K562 (cell line): Measurements from ENCODE around the gene PAIP2. TPM values are rescaled to one million over a fixed set of nuclear protein-coding genes. Genes with fewer than 3 reads are reported as not detected.

Source experiments
- ATAC-seq: fragments of 200-7000 bp; cut with Tn5 transposase; 3 replicates; pipeline ENCODE4 v1.9.1; 2020; ENCODE audit warnings: moderate library complexity
- BruUV-seq: library from RNA; stranded (reverse); fragments of 400-500 nt; replicated peaks from 2 replicates; lab custom pipeline; 2021; lab: Mats Ljungman, UMichigan
- CTCF ChIA-PET: fragments of 300-600 bp; formaldehyde crosslinking; extraction: SDS; loops from one replicate; lab custom pipeline; 2021; ENCODE audit warnings: low intra/inter-chr PET ratio; lab: Yijun Ruan, JAX
- POLR2A ChIA-PET: fragments of 300-600, 350-650 bp; sonication (Branson Sonifier 250); formaldehyde crosslinking; extraction: SDS; loops from one replicate; lab custom pipeline; 2021; ENCODE audit warnings: antibody characterized with exemption, inconsistent platforms; lab: Yijun Ruan, JAX
- DNase-seq, 4 experiments: peaks; one replicate each; pipeline versions ENCODE4 v3.0.0 to v3.0.0-alpha.2; 2011 to 2018; ENCODE audit warnings: low spot score in 3 of 4, mixed read lengths in 3 of 4; ENCODE audit errors: extremely low read depth in 1 of 4
- FAIRE-seq: peaks from 2 replicates; lab custom pipeline; 2011; peaks lifted over from hg19 to GRCh38; lab: Jason Lieb, UNC
- H2AFZ ChIP-seq: 2 replicates; pipeline ENCODE4 v1.6.0; 2011; ENCODE audit warnings: low read depth, low read length, control low read depth, inconsistent platforms
- H3K27ac ChIP-seq: fragments of 200-600 bp; 3 replicates; pipeline ENCODE4 v1.8.0; 2011; ENCODE audit warnings: low read depth, mild to moderate bottlenecking, control low read depth, inconsistent platforms, low read length, moderate library complexity, mixed read lengths; ENCODE audit errors: extremely low read depth
- H3K27me3 ChIP-seq, 2 experiments: fragments of 300-600 bp in 1 of 2; 2 replicates in 1 of 2; 3 replicates in 1 of 2; pipeline versions ENCODE4 v1.6.0 to v1.8.0; 2011; ENCODE audit warnings: inconsistent platforms in 2 of 2, low read length in 2 of 2, mild to moderate bottlenecking in 1 of 2, mixed read lengths in 1 of 2, moderate library complexity in 1 of 2; ENCODE audit not compliant: control insufficient read depth in 2 of 2, insufficient read depth in 2 of 2
- H3K36me3 ChIP-seq: fragments of 300-600 bp; 3 replicates; pipeline ENCODE4 v1.8.0; 2011; ENCODE audit warnings: mild to moderate bottlenecking, low read length, inconsistent platforms; ENCODE audit not compliant: control insufficient read depth, insufficient read depth
- H3K4me1 ChIP-seq, 2 experiments: fragments of 200-600 bp in 1 of 2; replicated peaks in 1 of 2; 2 replicates in 1 of 2; 3 replicates in 1 of 2; pipeline versions ENCODE4 v1.5.1 to v1.8.0; 2011; ENCODE audit warnings: inconsistent platforms in 2 of 2, low read length in 2 of 2, mild to moderate bottlenecking in 1 of 2, mixed read lengths in 1 of 2, moderate library complexity in 1 of 2; ENCODE audit not compliant: control insufficient read depth in 2 of 2, insufficient read depth in 2 of 2
- H3K4me2 ChIP-seq: 2 replicates; pipeline ENCODE4 v1.6.1; 2011; ENCODE audit warnings: low read length, control low read depth, inconsistent platforms, mixed read lengths; ENCODE audit not compliant: insufficient read depth
- H3K4me3 ChIP-seq: fragments of 200-600 bp; sonication (generic), shearing (Covaris generic); 2 replicates; pipeline ENCODE4 v1.5.1; 2016; ENCODE audit warnings: control low read depth, inconsistent platforms
- H3K79me2 ChIP-seq: fragments of 200-600 bp; 3 replicates; pipeline ENCODE4 v1.8.0; 2011; ENCODE audit warnings: low read length, inconsistent platforms; ENCODE audit not compliant: control insufficient read depth, insufficient read depth
- H3K9ac ChIP-seq, 2 experiments: 2 replicates each; pipeline versions ENCODE4 v1.6.0 to v1.6.1; 2011; ENCODE audit warnings: low read depth in 2 of 2, low read length in 2 of 2, control low read depth in 1 of 2, inconsistent platforms in 1 of 2, mild to moderate bottlenecking in 1 of 2, mixed read lengths in 1 of 2; ENCODE audit not compliant: insufficient read depth in 1 of 2
- H3K9me1 ChIP-seq: one replicate; pipeline ENCODE4 v1.6.0; 2011; ENCODE audit warnings: inconsistent platforms, mild to moderate bottlenecking, low read length, moderate library complexity; ENCODE audit not compliant: control insufficient read depth, insufficient read depth
- H3K9me3 ChIP-seq: replicated peaks from 2 replicates; pipeline ENCODE4 v1.5.1; 2011; ENCODE audit warnings: low read depth, low read length, inconsistent platforms; ENCODE audit not compliant: control insufficient read depth, insufficient read depth
- H4K20me1 ChIP-seq: replicated peaks from 2 replicates; pipeline ENCODE4 v1.6.1; 2011; ENCODE audit warnings: low read length, inconsistent platforms, mixed read lengths; ENCODE audit not compliant: control insufficient read depth, insufficient read depth
- ARHGAP35 ChIP-seq: fragments of 450-650 bp; IDR thresholded peaks from 2 replicates; pipeline ENCODE4 v1.6.1; 2018; ENCODE audit not compliant: partially characterized antibody
- CAMTA2 ChIP-seq: fragments of 250-450 bp; sonication (Bioruptor Pico); conservative IDR thresholded peaks from 2 replicates; pipeline ENCODE4 v1.5.1; 2022
- FOXK1 ChIP-seq: sonication (generic); formaldehyde crosslinking; IDR thresholded peaks from 2 replicates; pipeline ENCODE4 v1.8.0; 2022; ENCODE audit warnings: missing genetic modification reagents, mild to moderate bottlenecking, borderline replicate concordance
- NRF1 ChIP-seq, 2 experiments: fragments of 450-650 bp; IDR thresholded peaks in 1 of 2; conservative IDR thresholded peaks in 1 of 2; 2 replicates each; pipeline ENCODE4 v1.6.1; 2014; ENCODE audit warnings: mild to moderate bottlenecking in 2 of 2
- PCBP2 ChIP-seq: fragments of 200-400 bp; formaldehyde crosslinking; IDR thresholded peaks from 2 replicates; pipeline ENCODE4 v1.6.1; 2018; ENCODE audit warnings: low read length, low read depth, mild to moderate bottlenecking, moderate library complexity; ENCODE audit not compliant: poor library complexity, severe bottlenecking
- PML ChIP-seq: IDR thresholded peaks from 2 replicates; pipeline ENCODE4 v1.6.1; 2012; ENCODE audit warnings: low read length, inconsistent platforms
- TEAD1 ChIP-seq, 2 experiments: fragments of 450-650 bp in 1 of 2; sonication (generic) in 1 of 2; formaldehyde crosslinking; IDR thresholded peaks; 2 replicates each; pipeline versions ENCODE4 v1.4.0 to v1.8.0; 2020 to 2022; ENCODE audit warnings: mild to moderate bottlenecking in 2 of 2, missing genetic modification reagents in 1 of 2
- U2AF2 ChIP-seq: fragments of 200-400 bp; formaldehyde crosslinking; optimal IDR thresholded peaks from 2 replicates; pipeline ENCODE3; 2017; ENCODE audit warnings: low read depth, mild to moderate bottlenecking, low read length
- XRCC4 ChIP-seq: IDR thresholded peaks from one replicate; pipeline ENCODE4 v1.6.1; 2011; ENCODE audit not compliant: insufficient read depth, insufficient read length; ENCODE audit errors: extremely low read depth
- WGBS: fragments of 100-300 bp; shearing (Covaris generic); methylation state at CpG from one replicate; pipeline ENCODE4 v1.1.6; 2016; ENCODE audit warnings: low coverage, mixed read lengths; ENCODE audit not compliant: insufficient coverage; ENCODE audit errors: missing lambda C conversion rate; 5-methylcytosine and 5-hydroxymethylcytosine counted together
- in situ Hi-C: fragments of 300-500 bp; cut with MboI; formaldehyde crosslinking; loops from 4 replicates; pipeline ENCODE4 v1.15.0; 2018; ENCODE audit warnings: inconsistent platforms, mixed read lengths
- intact Hi-C: fragments of 100-400 bp; cut with micrococcal nuclease; formaldehyde crosslinking; loops from 2 replicates; pipeline ENCODE4 v1.14.2; 2022
- polyA plus RNA-seq, 8 experiments: library from polyadenylated mRNA; depleted of rRNA in 4 of 8; stranded (reverse) in 5 of 8; unstranded in 3 of 8; fragments of >200 nt; fragmentation: Nextera tagmentation in 2 of 8; fragmentation: Illumina TruSeq in 1 of 8; extraction: Ambion mirVana in 2 of 8; extraction: Trizol in 1 of 8; gene quantifications; 2 replicates each; pipeline versions ENCODE4 v1.2.1 to v1.2.3, GENCODE V29; 2011 to 2014; ENCODE audit warnings: inconsistent platforms in 1 of 8, missing spikeins in 1 of 8
- total RNA-seq, 7 experiments: library from RNA; depleted of rRNA in 6 of 7; stranded (reverse); fragments of >200 nt in 6 of 7; fragmentation: Illumina TruSeq in 2 of 7; extraction: Trizol in 2 of 7; gene quantifications; 2 replicates each; pipeline versions ENCODE4 v1.2.1 to v1.2.3, GENCODE V29; 2011 to 2021; ENCODE audit warnings: low replicate concordance in 1 of 7
- TF ChIP-seq, protein P1 (sequence below): sonication (generic); formaldehyde crosslinking; IDR thresholded peaks from 2 replicates; pipeline ENCODE4 v1.5.0; 2020; ENCODE audit warnings: missing genetic modification reagents

Gene PAIP2
- total and polyA plus RNA-seq, 9 of the 15 experiments (the other 6 are each of a cell fraction or from before 2014, with no cell fraction given) = 78.3 to 187 (median 128) TPM

DNA sequence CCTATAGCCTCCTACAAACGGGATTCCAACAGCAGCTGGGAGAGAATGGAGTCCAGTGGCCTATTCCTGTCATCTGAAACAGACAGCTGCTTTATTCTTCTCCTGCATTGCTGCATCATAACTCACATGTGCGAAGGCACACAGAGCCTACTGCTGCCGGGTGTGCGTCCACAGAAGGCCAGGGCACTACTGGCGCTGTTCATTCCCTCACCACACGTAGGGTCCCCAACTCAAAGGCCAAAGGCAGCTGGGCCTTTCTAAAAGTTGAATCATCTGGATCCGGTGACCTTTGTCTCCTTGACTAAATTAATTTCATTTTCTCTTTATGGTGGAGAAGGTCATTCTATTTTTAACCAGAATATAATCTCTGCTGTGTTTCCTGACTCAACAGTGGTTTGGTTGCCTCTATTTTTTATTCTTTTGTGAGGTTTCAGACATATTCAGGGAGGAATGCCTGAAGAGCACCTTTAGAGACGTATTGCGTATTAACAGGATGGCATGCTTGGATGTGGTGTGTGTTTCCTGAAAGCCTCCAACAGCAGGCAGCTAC, 73.0 kb downstream of the PAIP2 start:
- no TSS peak for BruUV-seq
- no peak overlapping the region for H3K27ac ChIP-seq
- H2AFZ ChIP-seq = no peak overlapping the region
- no peaks in the 10 kb centered on the region for H3K27me3 ChIP-seq
- no peak for DNase-seq
- no peaks in the 10 kb centered on the region for H4K20me1 ChIP-seq
- intact Hi-C loops (loop anchor here (5.0 kb wide), 1 partner anchor 127 kb away; no protein-coding TSS in a partner anchor), in situ Hi-C loops (loop anchor here (10.0 kb wide), 1 partner anchor 350 kb away; no protein-coding TSS in a partner anchor)
- no peak for FAIRE-seq
- WGBS = 77% methylated on average over 9 of the region's 9 CpGs
- H3K4me2 ChIP-seq = no peak overlapping the region
- no peaks in the 10 kb centered on the region for H3K9me3 ChIP-seq
- TF ChIP-seq NRF1 (conservative IDR thresholded peaks at IDR 0.05 in 1 of 2, IDR thresholded peaks at IDR 0.05 in 1 of 2) (0 out of 4 replicates have a peak, but pooled peaks of 1 of the 2 experiments have one; percentile 13), FOXK1 (CRISPR knock-in tag) (no peak)
- ATAC-seq = no peak
- H3K9me1 ChIP-seq = no peaks in the 10 kb centered on the region
- no peaks in the 10 kb centered on the region for H3K79me2 ChIP-seq
- no peak overlapping the region for H3K4me3 ChIP-seq
- H3K36me3 ChIP-seq = no peaks in the 10 kb centered on the region
- peaks cover 4 to 13% of the 10 kb centered on the region in 2 experiments for H3K4me1 ChIP-seq
- no peak overlapping the region for H3K9ac ChIP-seq
- ChIA-PET POLR2A (interaction anchor here (0.6 to 1.4 kb wide), 4 partner anchors 9 to 239 kb away, joined by 3 to 5 read pairs (median 4); partner anchors contain the start of gene SPATA24), CTCF (no interaction called here)

DNA sequence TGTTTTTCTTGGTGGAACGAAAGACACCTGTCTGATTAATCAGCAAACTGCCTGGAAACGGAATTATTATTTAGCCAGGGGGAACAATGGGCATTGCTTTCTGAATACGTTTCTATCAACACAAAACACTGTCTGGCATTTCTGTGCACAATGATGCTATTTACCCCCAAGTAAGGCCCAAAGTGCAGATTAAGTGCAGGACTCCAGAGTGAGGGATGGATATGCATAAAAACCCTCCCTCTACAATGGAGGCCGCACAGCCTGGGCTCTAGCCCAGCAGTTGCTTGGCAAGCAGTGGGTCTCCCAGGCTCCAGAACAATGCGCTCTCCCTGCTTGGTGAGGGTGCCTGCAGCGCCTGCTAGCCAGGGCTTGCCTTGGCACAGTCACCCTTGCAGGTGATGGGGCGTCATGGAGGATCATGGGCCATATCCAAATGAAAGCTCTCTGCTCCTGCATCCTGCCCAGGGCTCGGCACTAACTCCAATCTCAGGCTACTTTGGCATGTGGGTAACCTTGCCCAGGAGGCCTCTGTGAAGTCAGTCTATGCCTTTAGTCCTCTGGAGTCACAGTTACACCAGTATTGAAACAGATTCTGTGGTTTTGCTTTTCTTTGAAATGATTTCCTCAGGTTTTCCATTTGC, 73.7 kb downstream of the PAIP2 start:
- ATAC-seq = no peak
- DNase-seq = no peak
- H3K4me1 ChIP-seq = peaks cover 4 to 13% of the 10 kb centered on the region in 2 experiments
- POLR2A ChIA-PET = interaction anchor here (0.6 to 1.9 kb wide), 5 partner anchors 9 to 240 kb away, joined by 3 to 6 read pairs (median 5); partner anchors contain the start of genes DNAJC18 and SPATA24
- H2AFZ ChIP-seq = no peak overlapping the region
- FAIRE-seq = no peak
- WGBS = 70% methylated on average over 8 of the region's 8 CpGs
- H3K27ac ChIP-seq = no peak overlapping the region
- peak overlapping the region in 1 of 2 experiments; percentile 76; a peak in 2 of 4 replicates for H3K9ac ChIP-seq
- no peaks in the 10 kb centered on the region for H3K9me3 ChIP-seq
- CTCF ChIA-PET = no interaction called here
- in situ Hi-C loops (loop anchor here (10.0 kb wide), 1 partner anchor 349 kb away; no protein-coding TSS in a partner anchor), intact Hi-C loops (loop anchor here (5.0 kb wide), 1 partner anchor 128 kb away; no protein-coding TSS in a partner anchor)
- TF ChIP-seq TEAD1 (CRISPR knock-in tag; IDR thresholded peaks at IDR 0.05) (no peak), PCBP2 (no peak), ARHGAP35 (no peak), U2AF2 (no peak), PML (no peak), XRCC4 (no peak), CAMTA2 (CRISPR knock-in tag) (no peak)
- TF ChIP-seq, protein P1, sequence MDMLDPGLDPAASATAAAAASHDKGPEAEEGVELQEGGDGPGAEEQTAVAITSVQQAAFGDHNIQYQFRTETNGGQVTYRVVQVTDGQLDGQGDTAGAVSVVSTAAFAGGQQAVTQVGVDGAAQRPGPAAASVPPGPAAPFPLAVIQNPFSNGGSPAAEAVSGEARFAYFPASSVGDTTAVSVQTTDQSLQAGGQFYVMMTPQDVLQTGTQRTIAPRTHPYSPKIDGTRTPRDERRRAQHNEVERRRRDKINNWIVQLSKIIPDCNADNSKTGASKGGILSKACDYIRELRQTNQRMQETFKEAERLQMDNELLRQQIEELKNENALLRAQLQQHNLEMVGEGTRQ (CRISPR knock-in tag) = no peak
- no peaks in the 10 kb centered on the region for H3K9me1 ChIP-seq
- H3K27me3 ChIP-seq = no peaks in the 10 kb centered on the region
- no peaks in the 10 kb centered on the region for H3K36me3 ChIP-seq
- H4K20me1 ChIP-seq = no peaks in the 10 kb centered on the region
- no peaks in the 10 kb centered on the region for H3K79me2 ChIP-seq
- no peak overlapping the region; the same call in 1 of the 2 replicates for H3K4me2 ChIP-seq
- no TSS peak for BruUV-seq
- no peak overlapping the region for H3K4me3 ChIP-seq
